DND-41 (cell line): ENCODE data around the gene SRRM1.

ENCODE experiments used
- CTCF ChIP-seq: IDR thresholded peaks from 2 replicates; pipeline ENCODE4 v1.5.1; 2012; ENCODE audit warnings: borderline replicate concordance, low read length, moderate library complexity, mild to moderate bottlenecking; ENCODE audit not compliant: poor library complexity, severe bottlenecking; ENCODE audit errors: extremely low read depth
- EZH2 ChIP-seq: IDR thresholded peaks from 3 replicates; pipeline ENCODE4 v1.6.1; 2012; ENCODE audit warnings: borderline replicate concordance, low read depth, mild to moderate bottlenecking, moderate library complexity, low read length, inconsistent platforms; ENCODE audit not compliant: severe bottlenecking

- TF ChIP-seq CTCF (no peak), EZH2 (no peak)
Measured at GRCh38 chr1:24720152-24720551, 77.0 kb downstream of the SRRM1 start.
